ENCODE data around the gene ACTA2.

- TF ChIP-seq CTCF (conservative IDR thresholded peaks at IDR 0.05 in 1 of 2, IDR thresholded peaks at IDR 0.05 in 1 of 2; ENCODE audit: extremely low read depth in 1 of 2, insufficient read depth in 1 of 2, low read depth in 1 of 2, low read length in 2 of 2) (no peak), EZH2 (IDR thresholded peaks at IDR 0.05; ENCODE audit: borderline replicate concordance, low read length) (no peak)
Observed at GRCh38 chr10:88958721-88959120, 6.1 kb upstream of the ACTA2 start.

All from mammary epithelial cell (primary cell).